Uterus (tissue), 2 donors: ENCODE data around the gene TMEM119.
"Not testable (repeated sequence)": the region's sequence is repeated elsewhere in the genome, so short reads cannot be mapped to it uniquely, and the experiment has no call there.

Source experiments
- CTCF ChIP-seq, 4 experiments: fragments of 200-600 bp in 2 of 4; fragments of 450-650 bp in 2 of 4; sonication (generic) in 2 of 4; IDR thresholded peaks; one replicate each; pipeline ENCODE4 v1.5.1; 2016 to 2019; ENCODE audit warnings: antibody characterized with exemption in 4 of 4, mild to moderate bottlenecking in 2 of 4, moderate library complexity in 1 of 4
- POLR2A ChIP-seq, 2 donors: fragments of 450-650 bp; IDR thresholded peaks; one replicate each; pipeline ENCODE4 v1.6.1; 2016; ENCODE audit warnings: antibody characterized with exemption in 2 of 2, mild to moderate bottlenecking in 1 of 2, moderate library complexity in 1 of 2

- TF ChIP-seq CTCF, POLR2A (IDR thresholded peaks at IDR 0.05): not testable (repeated sequence)
Observed at GRCh38 chr12:108555383-108555782, 42.5 kb downstream of the TMEM119 start.
